OCI-LY1 (cell line): Measurements from ENCODE around the gene PRR5L.

Source experiments
- CTCF ChIP-seq: fragments of 200-600 bp; sonication (generic), shearing (Covaris generic); IDR thresholded peaks from 2 replicates; pipeline ENCODE4 v1.5.1; 2017; ENCODE audit warnings: mild to moderate bottlenecking, antibody characterized with exemption, low read length, moderate library complexity, mixed read lengths
- EZH2 ChIP-seq: fragments of 200-600 bp; sonication (generic), shearing (Covaris generic); IDR thresholded peaks from 2 replicates; pipeline ENCODE4 v1.8.0; 2017; ENCODE audit warnings: borderline replicate concordance, mixed run types, mild to moderate bottlenecking, antibody characterized with exemption, low read length, moderate library complexity, mixed read lengths

DNA sequence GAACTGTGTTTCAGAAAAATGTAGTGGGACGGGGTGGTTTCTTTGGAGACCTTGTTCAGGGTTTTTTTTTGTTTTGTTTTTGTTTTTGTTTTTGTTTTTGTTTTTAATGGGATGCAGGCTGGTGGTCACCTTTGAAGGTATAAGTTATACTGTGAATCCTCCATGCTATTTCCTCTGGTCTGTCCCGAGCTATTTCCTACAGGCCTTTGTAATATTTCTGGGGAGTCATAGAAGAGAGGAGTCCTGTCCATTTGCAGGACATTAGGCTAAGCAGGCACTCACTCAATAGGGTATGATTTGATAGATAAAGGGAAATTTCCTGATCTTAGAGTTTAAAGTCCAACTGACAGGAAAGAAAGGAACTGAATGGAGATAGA lies 136.0 kb downstream of the PRR5L start:
- TF ChIP-seq CTCF: no peak
- TF ChIP-seq EZH2: no peak
